Stimulated activated CD8-positive, alpha-beta memory T cell treated with anti-CD3 and anti-CD28 coated beads, Interleukin-7, amount 100 ng/mL, for 24 hours (primary cell): ENCODE results near the gene CACNG8.

ENCODE experiments used
- DNase-seq: peaks from one replicate; pipeline ENCODE4 v3.0.0-alpha.2; 2020; ENCODE audit warnings: low read depth

The CACNG8 gene

DNA sequence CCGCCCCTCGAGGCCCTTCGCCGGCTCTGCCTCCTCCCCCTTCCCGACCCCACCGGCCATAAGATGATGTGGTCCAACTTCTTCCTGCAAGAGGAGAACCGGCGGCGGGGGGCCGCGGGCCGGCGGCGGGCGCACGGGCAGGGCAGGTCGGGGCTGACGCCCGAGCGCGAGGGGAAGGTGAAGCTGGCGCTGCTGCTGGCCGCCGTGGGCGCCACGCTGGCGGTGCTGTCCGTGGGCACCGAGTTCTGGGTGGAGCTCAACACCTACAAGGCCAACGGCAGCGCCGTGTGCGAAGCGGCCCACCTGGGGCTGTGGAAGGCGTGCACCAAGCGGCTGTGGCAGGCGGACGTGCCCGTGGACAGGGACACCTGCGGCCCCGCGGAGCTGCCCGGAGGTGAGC lies 30.1 kb downstream of the CACNG8 start:
- no peak for DNase-seq

DNA sequence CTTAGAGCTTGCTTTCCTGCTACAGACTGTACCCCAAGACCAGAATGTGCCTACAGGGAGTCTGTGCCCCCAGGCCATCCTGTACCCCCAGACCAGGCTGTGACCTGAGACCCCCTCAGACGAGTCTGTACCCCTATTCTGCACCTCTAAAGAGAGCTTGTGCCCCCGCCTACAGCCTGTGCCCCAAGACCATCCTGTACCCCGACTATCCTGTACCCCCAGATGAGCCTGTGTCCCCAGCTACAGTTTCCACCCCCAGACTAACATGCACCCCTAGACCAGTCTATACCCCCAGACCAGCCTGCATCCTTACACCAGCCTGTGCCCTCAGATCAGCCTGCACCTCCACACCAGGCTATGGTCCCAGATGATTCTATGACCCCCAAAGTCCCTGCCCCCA lies 30.7 kb downstream of the CACNG8 start:
- no peak for DNase-seq

DNA sequence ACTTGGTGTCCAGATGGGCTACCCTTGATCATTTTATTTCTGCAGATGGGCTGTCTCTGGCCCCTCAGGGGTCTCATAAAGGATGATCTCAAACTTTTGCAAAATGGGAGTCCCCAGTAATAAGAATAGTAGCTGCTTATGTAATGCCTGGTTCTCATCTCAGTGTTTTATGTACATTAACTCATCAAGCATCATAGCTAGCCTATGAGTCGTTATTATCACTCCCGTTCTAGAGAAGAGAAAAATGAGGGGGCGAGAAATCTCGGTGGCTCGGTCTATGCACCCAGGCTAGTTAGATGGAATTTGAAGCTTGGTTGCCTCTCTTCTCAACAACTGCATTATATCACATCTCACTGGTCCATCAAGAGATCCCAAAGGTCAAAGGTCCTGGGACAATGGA lies 32.1 kb downstream of the CACNG8 start:
- no peak for DNase-seq

DNA sequence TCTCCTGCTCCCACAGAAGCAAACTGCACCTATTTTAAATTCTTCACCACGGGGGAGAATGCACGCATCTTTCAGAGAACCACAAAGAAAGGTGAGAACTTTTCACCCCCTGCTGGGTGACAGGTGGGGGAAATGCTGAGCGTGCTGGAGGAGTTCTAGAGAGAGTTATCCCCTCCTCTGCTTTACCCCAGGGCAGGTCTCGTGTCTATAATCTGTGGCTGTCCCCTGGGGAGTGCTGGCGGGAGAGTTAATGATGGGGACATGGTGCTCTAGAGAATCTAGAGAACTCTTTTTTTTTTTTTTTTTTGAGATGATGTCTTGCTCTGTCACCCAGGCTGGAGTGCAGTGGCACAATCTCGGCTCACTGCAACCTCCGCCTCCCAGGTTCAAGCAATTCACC lies 35.5 kb downstream of the CACNG8 start:
- no peak for DNase-seq

DNA sequence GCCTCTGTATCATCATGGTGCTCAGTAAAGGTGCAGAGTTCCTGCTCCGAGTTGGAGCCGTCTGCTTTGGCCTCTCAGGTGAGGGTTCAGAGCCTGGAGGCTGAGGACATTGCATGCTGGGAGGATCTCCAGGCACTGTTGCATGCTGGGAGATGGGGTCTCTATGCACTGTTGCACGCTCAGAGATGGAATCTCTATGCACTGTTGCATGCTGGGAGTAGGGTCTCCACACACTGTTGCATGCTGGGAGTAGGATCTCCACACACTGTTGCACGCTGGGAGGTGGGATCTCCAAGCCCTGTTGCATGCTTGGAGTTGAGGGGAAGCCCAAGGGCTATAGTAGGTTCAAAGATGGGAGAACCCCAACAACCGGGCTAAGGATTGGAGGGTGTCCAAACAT lies 37.0 kb downstream of the CACNG8 start:
- no peak for DNase-seq

DNA sequence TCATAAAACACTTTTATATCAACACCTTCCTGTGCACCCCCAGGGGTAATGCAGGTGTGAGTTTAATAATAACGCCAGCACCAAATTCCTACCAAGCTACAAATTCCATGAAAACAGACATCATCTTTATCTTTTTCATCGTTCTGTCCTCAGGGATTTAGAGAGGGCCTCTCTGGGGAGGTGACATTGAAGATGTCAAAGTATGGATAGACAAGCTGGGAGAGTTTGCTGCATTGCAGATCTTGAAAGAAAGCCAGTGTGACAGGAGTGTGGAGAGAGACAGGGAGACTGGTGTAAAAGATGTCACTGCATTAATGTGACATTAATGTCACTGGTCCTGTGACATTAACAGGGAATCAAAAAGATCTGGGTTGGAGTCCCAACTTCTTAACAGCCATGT lies 38.8 kb downstream of the CACNG8 start:
- DNase-seq, result no peak

DNA sequence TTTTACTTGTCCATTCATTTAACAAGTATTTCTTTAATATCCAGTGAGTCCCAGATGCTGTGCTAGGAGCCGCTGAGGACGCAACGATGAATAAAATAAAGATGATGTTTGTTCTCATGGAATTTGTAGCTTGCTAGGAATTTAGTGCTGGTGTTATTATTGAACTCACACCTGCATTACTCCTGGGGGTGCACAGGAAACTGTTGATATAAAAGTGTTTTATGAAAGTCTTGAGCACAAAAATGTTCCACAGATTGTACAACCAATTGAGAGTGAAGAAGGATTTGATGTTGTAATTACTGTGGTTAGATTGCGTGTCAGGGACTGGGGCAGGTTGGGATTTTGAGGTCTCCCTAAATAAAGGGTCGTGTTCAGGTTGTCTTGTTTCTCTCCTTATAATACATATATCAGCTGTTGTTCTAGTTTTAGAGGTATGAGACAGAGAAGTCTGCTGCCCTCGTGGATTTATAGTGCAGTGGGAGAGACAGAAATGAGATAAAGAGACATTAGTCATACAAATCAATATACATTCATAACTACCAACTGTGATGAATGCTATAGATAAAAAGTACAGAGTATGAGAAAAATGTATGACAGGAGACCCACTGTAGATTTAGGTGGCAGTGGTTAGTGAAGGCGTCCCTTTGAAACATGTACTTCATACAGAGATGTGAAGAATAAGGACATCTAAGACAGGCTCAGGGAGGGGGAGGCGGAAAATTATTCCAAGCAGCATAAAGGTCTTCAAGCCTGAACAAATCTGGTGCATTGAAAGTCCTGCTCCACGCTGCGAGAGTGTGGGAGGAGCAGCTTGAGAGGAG lies 40.0 kb downstream of the CACNG8 start:
- DNase-seq, result no peak

DNA sequence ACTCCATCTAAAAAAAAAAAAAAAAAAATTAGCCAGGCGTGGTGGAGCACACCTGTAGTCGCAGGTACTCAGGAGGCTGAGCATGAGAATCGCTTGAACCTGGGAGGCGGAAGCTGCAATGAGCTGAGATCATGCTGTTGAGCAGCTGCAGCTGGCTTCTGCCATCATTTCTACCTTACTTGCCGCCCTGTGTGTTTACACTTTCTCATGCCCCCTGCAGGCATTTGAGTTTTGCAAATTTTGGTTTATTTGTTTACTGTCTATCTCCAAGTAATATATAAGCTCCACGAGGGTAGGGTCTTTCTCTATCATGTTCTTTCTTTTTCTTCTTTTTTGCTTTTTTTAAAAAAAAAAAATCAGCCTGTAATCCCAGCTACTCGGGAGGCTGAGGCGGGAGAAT lies 46.7 kb downstream of the CACNG8 start:
- DNase-seq, result no peak

DNA sequence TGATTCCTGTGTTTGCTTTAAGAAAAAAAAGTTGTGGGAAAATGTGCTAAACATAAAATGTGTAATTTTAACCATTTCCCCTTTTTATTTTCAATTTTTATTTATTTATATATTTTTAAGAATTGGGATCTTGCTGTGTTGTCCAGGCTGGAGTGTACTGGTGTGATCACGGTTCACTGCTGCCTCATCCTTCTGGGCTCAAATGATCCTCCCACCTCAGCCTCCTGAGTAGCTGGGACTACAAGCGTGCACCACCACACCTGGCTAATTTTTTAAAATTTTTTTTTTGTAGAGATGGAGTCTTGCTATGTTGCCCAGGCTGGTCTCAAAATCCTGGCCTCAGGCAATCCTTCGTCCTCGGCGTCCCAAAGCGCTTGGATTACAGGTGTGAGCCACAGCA lies 47.7 kb downstream of the CACNG8 start:
- no peak for DNase-seq

DNA sequence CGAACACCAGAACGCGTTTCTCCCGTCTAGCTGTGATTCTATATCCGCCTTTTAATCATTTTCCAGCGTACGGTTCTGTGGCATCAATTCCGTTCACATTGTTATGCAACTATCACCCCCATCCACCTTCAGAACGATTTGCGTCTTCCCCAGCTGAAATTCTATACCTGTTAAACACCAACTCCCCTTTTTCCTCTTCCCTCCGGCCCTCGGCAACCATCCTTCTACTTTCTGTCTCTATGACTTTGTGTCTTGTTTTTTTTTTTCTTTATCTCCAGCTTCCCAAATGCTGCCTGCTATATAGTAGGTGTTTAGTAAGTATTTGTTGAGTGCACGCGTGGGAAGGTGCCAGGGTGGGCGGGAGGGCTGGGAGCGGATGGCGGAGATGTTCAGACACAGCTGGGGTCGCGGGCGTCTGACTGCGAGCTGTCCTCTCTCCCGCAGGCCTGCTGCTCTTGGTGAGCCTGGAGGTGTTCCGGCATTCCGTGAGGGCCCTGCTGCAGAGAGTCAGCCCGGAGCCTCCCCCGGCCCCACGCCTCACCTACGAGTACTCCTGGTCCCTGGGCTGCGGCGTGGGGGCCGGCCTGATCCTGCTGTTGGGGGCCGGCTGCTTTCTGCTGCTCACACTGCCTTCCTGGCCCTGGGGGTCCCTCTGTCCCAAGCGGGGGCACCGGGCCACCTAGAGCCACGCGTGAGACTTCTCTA lies 48.9 kb downstream of the CACNG8 start:
- DNase-seq, result no peak

DNA sequence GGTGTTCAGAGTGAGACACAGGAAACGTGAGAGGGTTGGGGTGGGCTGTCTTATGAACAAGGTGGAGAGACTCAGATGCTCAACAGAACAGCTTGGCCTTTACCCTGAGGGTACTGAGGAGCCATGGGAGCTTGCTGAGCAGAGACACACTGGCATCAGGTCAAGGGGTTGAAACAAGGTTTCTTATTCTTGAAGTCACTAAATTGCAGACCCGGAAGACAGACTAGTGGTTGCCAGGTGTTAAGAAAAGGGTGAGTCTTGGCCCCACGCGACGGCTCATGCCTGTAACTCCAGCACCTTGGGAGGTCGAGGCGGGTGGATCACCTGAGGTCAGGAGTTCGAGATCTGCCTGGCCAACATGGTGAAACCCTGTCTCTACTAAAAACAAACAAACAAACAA lies 51.1 kb downstream of the CACNG8 start:
- DNase-seq, result no peak

DNA sequence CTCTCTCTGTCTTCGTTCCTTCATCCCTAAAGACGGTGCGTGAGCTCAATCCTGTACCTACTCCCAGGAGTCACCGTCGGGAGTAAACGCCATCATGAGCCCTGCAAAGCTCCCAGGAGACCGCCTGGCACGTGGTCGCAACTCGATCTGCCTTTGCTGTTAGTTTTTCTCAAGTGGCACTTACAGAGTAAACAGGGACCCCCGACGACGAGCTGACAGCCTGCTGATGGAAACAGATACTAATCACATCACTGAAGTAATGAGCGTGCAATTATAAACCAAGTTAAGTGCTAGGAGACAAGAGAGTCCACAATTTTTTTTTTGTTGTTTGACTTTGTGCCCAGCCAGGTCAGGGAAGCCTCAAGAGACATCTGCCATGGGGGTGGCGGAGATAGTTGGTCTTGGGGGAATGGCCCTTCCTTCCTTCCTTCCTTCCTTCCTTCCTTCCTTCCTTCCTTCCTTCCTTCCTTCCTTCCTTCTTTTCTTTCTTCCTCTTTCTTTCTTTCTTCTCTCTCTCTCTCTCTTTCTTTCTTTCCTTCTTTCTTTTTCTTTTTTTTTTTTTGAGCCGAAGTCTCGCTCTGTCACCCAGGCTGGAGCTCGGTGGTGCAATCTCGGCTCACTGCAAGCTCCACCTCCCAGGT lies 52.3 kb downstream of the CACNG8 start:
- no peak for DNase-seq

DNA sequence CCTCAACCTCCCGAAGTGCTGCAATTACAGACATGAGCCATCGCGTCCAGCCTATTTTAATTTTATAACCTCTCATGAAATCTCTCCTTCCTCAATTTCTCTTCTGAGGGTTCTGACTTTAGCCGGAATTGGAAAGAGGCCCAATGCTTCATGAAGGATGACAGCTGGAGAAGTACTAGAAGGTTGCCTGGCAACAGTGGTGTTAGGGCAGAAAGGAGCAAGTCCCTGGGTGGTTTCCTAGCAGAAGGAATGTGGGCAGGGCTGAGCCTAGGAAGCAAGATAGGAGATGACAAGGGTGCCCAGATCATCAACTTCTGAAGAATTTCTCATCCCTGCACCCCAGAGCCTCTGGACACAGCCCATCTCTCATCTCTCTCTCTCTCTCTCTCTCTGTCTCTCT lies 54.5 kb downstream of the CACNG8 start:
- DNase-seq, result no peak

DNA sequence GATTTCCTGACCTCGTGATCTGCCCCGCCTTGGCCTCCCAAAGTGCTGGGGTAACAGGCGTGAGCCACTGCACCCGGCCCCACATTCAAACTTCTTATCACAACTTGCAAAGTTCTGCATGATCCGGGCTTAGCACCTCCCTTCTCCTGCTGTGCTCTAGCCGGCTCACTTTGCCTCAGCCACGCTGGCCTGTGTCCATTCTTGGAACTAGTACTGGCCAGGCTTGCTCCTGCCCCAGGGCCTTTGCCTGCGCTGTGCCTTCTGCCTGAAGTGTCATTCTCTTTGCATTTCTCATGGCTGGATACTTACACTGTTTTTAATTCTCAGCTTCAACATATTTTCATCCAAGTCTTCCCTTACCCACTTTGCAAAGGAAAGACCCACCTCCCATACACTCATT lies 58.6 kb downstream of the CACNG8 start:
- no peak for DNase-seq

DNA sequence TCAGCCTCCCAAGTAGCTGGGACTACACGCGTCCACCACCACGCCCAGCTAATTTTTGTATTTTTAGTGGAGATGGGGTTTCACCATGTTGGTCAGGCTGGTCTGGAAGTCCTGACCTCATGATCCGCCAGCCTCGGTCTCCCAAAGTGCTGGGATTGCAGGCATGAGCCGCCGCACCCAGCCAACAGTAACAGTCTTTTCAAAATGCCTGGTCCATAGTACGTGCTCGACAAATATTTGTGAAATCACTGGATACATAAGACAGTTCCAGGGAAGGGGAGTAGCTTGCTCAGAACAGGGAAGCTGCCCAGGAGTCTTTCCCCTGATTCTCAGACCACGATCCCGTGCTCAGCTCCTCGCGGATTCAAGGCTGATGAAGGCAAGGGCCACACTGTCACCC lies 59.2 kb downstream of the CACNG8 start:
- no peak for DNase-seq

DNA sequence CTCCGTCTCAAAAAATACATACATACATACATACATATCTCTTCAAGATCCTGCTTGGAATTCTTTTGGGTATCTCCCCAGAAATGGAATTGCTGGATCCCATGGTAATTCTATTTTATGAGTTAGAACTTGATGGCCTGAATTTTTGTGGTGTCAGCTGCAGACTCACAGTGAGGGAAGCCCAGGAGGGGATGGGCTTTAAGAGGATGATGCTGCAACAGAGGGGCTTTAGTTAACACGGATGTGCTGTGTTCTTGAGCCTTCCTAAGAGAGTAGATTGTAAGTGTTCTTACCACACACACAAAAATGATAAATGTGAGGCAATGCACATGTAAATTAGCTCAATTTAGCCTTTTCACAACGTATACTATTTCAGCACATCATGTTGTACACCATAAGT lies 60.5 kb downstream of the CACNG8 start:
- no peak for DNase-seq

DNA sequence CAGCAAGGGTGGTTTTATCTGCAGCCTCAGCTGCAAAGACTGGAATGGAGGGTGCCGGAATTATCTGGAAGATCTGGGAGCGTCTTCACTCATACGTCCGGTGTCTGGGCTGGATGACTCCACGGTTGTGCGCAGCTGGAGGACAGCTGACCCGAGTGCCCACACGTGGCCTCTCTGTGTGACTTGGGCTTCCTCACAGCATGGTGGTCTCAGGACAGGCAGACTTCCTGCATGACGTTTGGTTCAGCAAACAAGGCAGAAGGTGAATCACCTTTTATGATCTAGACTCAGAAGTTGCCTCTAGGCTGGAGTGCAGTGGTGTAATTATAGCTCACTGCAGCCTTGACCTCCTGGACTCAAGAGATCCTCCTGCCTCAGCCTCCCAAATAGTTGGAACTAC lies 61.9 kb downstream of the CACNG8 start:
- DNase-seq, result no peak

DNA sequence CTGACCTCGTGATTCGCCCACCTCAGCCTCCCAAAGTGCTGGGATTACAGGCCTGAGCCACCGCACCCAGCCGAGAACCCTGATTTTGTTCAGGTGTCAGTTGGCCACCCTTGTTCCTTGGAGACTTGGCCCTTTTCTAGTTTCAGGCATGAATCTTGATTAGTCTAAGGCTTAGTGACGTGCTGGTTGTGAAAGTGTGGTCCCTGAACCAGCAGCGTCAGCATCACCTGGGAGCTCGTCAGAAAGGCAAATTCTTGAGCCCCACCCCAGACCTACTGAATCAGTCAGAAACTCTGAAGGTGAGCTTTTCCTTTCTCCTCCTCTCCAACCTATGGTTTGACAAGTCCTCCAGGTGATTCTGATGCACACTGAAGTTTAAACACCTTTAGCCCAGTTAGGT lies 63.9 kb downstream of the CACNG8 start:
- no peak for DNase-seq

DNA sequence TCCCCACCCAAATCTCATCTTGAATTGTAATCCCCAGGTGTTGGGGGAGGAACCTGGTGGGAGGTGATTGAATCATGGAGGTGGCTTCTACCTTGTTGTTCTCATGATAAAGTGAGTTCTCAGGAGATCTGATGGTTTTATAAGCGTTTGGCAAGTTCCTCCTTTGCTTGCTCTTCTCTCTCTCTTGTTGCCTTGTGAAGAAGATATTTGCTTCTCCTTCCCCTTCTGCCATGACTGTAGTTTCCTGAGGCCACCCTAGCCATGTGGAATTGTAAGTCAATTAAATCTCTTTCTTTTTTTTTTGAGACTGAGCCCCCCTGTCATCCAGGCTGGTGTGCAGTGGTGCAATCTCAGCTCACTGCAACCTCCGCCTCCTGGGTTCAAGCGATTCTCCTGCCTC lies 66.6 kb downstream of the CACNG8 start:
- no peak for DNase-seq

DNA sequence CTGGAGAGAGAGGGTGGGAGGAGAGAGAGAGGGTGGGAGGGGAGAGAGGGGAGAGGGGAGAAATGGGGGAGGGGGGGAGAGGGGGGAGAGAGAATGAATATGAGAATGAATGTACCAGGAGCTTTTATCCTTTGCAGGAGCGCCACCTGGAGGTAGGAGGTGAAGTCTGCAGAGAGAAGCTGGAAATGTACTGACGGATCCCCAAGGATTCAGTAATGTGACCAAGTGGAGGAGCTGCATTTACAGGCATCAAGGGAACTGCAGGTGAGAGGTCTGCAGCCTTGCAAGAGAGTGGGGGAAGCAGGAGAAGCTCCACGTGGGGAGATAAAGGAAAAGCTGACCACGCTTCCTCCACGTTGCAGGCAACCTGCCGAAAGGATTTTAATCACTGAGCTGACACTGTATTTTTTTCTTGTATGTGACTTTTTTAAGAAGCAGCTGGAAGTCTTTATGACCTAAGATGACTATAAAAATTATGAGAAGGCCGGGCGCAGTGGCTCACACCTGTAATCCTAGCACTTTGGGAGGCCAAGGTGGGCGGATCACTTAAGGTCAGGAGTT lies 67.3 kb downstream of the CACNG8 start:
- peak; percentile 21 for DNase-seq

DNA sequence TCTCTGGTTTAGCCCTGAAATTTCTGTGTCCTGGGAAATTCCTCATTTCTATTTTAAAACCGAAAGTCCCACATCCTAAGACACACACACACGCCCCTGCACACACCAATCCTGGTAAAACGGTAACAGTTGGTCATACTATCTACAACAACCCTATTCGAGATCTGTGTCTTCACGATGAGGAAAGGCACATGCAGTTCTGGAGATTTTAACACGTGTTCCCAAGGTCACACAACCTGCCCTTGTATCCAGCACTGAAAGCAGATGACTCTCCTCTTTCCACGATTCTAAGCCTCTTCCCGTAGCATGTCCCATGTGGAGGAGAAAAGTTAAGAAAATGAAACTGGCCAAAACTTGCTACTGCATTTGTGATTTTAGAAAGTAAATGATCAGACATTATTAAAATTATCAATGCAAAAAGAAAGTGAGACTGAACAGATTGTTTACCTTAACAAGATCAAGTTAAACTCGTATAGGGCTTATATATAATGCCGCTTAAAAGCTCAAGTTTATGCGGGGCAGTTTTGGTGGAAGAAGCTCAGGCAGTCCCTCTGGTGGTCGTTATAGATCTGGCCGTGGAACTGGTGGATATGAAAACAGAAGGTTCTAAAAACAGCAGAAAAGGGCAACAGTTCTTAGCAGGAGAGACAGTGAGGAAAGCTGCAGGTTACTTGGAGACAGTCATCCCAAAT lies 68.3 kb downstream of the CACNG8 start:
- DNase-seq, result no peak
